Left lung (tissue), 10 donors: ENCODE measurements around the gene DNASE1L2. TPM values are rescaled to one million over a fixed set of nuclear protein-coding genes. Genes with fewer than 3 reads are reported as not detected.

Experiments used
- ATAC-seq: fragments of 200-7000 bp; cut with Tn5 transposase; one replicate; pipeline ENCODE4 v1.9.1; 2020; ENCODE audit warnings: moderate library complexity
- DNase-seq, 4 donors: peaks; one replicate each; pipeline ENCODE4 v3.0.0-alpha.2; 2013 to 2020
- H3K27ac ChIP-seq, 2 donors: fragments of 200-600 bp; sonication (generic) in 1 of 2; one replicate each; pipeline versions ENCODE4 v1.5.0 to v1.8.0; 2020 to 2021
- H3K27me3 ChIP-seq, 2 donors: fragments of 200-600 bp; sonication (generic) in 1 of 2; one replicate each; pipeline versions ENCODE4 v1.5.0 to v1.8.0; 2020 to 2021
- H3K36me3 ChIP-seq, 2 donors: fragments of 200-600 bp; sonication (generic) in 1 of 2; one replicate each; pipeline versions ENCODE4 v1.5.0 to v1.8.0; 2020 to 2021
- H3K4me1 ChIP-seq, 2 donors: fragments of 200-600 bp; one replicate each; pipeline ENCODE4 v1.8.0; 2021
- H3K4me3 ChIP-seq, 2 donors: fragments of 200-600 bp; sonication (generic) in 1 of 2; one replicate each; pipeline versions ENCODE4 v1.5.0 to v1.8.0; 2020 to 2021; ENCODE audit warnings: mild to moderate bottlenecking in 1 of 2
- H3K9me3 ChIP-seq, 2 donors: fragments of 200-600 bp; sonication (generic) in 1 of 2; one replicate each; pipeline versions ENCODE4 v1.5.0 to v1.8.0; 2020 to 2021
- CTCF ChIP-seq, 2 donors: fragments of 200-600 bp; sonication (generic) in 1 of 2; IDR thresholded peaks; one replicate each; pipeline versions ENCODE4 v1.5.0 to v1.8.0; 2021; ENCODE audit warnings: antibody characterized with exemption in 2 of 2
- intact Hi-C, 2 donors: fragments of 100-400 bp; cut with DNase I; formaldehyde crosslinking; loops; one replicate each; pipeline versions ENCODE4 v1.11.2 to v1.14.2; 2022
- polyA plus RNA-seq, 6 donors: library from polyadenylated mRNA; unstranded; fragments of 120-200 nt; gene quantifications; one replicate each; pipeline ENCODE4 v1.2.1, GENCODE V29; 2013; ENCODE audit not compliant: insufficient read length in 6 of 6
- total RNA-seq, 2 donors: library from RNA; stranded (reverse); fragmentation: NEBNext Ultra II Directional; extraction: Animal tissue kit (Norgen Biotek cat#: 25700); gene quantifications; one replicate each; pipeline ENCODE4 v1.2.1, GENCODE V29; 2021
- donor health status: DM: no; HTN: yes; CAD: no.
- donor health status: DM: no; HTN: no; CAD: no.

Gene DNASE1L2
- total and polyA plus RNA-seq, 8 donors, result 0.27 to 1.7 (median 0.99) TPM

- no peak for TF ChIP-seq CTCF (IDR thresholded peaks at IDR 0.05)
- DNase-seq (no peak), ATAC-seq (no peak)
- H3K9me3 ChIP-seq, result no peaks in the 10 kb centered on the region
- no peak overlapping the region for H3K27ac ChIP-seq
- H3K27me3 ChIP-seq, result no peaks in the 10 kb centered on the region
- peaks cover 0 to 7% of the 10 kb centered on the region in 2 donors for H3K4me1 ChIP-seq
- peaks cover 0 to 80% of the 10 kb centered on the region in 2 donors for H3K36me3 ChIP-seq
- no peak overlapping the region for H3K4me3 ChIP-seq
- intact Hi-C loops, result no loop called here
Observed at GRCh38 chr16:2244301-2244700, 8.1 kb downstream of the DNASE1L2 start.

GRCh38 chr16:2244926-2245795 lies 8.9 kb downstream of the DNASE1L2 start:
- ATAC-seq, result no peak
- TF ChIP-seq CTCF (IDR thresholded peaks at IDR 0.05), result no peak
- no peak for DNase-seq
- Histone ChIP-seq H3K4me3 (no peak overlapping the region), H3K9me3 (no peaks in the 10 kb centered on the region), H3K4me1 (peaks cover under 1 to 16% of the 10 kb centered on the region in 2 donors), H3K27me3 (no peaks in the 10 kb centered on the region), H3K36me3 (peaks cover 0 to 71% of the 10 kb centered on the region in 2 donors), H3K27ac (no peak overlapping the region)
- intact Hi-C loops, result no loop called here

GRCh38 chr16:2246301-2246885 lies 10.1 kb downstream of the DNASE1L2 start:
- Histone ChIP-seq H3K27me3 (no peaks in the 10 kb centered on the region), H3K36me3 (peaks cover 0 to 60% of the 10 kb centered on the region in 2 donors), H3K27ac (no peak overlapping the region), H3K4me3 (no peak overlapping the region), H3K9me3 (no peaks in the 10 kb centered on the region), H3K4me1 (peaks cover 7 to 24% of the 10 kb centered on the region in 2 donors)
- intact Hi-C loops, result no loop called here
- ATAC-seq (no peak), DNase-seq (no peak)
- TF ChIP-seq CTCF (IDR thresholded peaks at IDR 0.05), result no peak

- peaks cover 14 to 32% of the 10 kb centered on the region in 2 donors for H3K4me1 ChIP-seq
- H3K4me3 ChIP-seq, result peak overlapping the region; percentile 48 to 64
- intact Hi-C loops, result no loop called here
- ATAC-seq (peak; percentile 3), DNase-seq (no peak)
- peaks cover 0 to 52% of the 10 kb centered on the region in 2 donors for H3K36me3 ChIP-seq
- H3K27ac ChIP-seq, result peak overlapping the region; percentile 77 to 84
- H3K27me3 ChIP-seq, result no peaks in the 10 kb centered on the region
- no peaks in the 10 kb centered on the region for H3K9me3 ChIP-seq
- no peak for TF ChIP-seq CTCF (IDR thresholded peaks at IDR 0.05)
Observed at GRCh38 chr16:2250652-2251295, 14.5 kb downstream of the DNASE1L2 start.
